NCI-H2227 treated with DMSO at 0.1 percent for 48 hours (cell line): Measurements from ENCODE around the gene SBK1.
A peak's percentile ranks its signal among the peaks of the same experiment; 100 is the strongest.

Experiments used
- DNase-seq: peaks from one replicate; lab custom pipeline; 2025; lab: John Stamatoyannopoulos, UW

The SBK1 gene

GRCh38 chr16:28282045-28282444 is 10.3 kb upstream of the SBK1 start:
- no peak for DNase-seq

GRCh38 chr16:28283173-28283572 is 9.2 kb upstream of the SBK1 start:
- no peak for DNase-seq

GRCh38 chr16:28283798-28284577 is 8.3 kb upstream of the SBK1 start:
- no peak for DNase-seq

- no peak for DNase-seq
Observed at GRCh38 chr16:28285649-28286048, 6.7 kb upstream of the SBK1 start.

- no peak for DNase-seq
Observed at GRCh38 chr16:28288114-28288513, 4.2 kb upstream of the SBK1 start.

- DNase-seq, result no peak
Observed at GRCh38 chr16:28289048-28289447, 3.3 kb upstream of the SBK1 start.

GRCh38 chr16:28289939-28290858 is 2.1 kb upstream of the SBK1 start:
- DNase-seq, result no peak

GRCh38 chr16:28290859-28291254 is 1.5 kb upstream of the SBK1 start:
- no peak for DNase-seq

GRCh38 chr16:28292731-28293600 is 641 bp downstream of the SBK1 start:
- DNase-seq, result peak; percentile 53

- DNase-seq, result no peak
Observed at GRCh38 chr16:28293601-28293960, 1.3 kb downstream of the SBK1 start.

GRCh38 chr16:28294201-28294600 is 1.9 kb downstream of the SBK1 start:
- no peak for DNase-seq

GRCh38 chr16:28295276-28295675 is 3.0 kb downstream of the SBK1 start:
- DNase-seq, result no peak

- DNase-seq, result no peak
Observed at GRCh38 chr16:28297308-28297707, 5.0 kb downstream of the SBK1 start.

- no peak for DNase-seq
Observed at GRCh38 chr16:28297784-28298510, 5.6 kb downstream of the SBK1 start.

GRCh38 chr16:28298511-28298878 is 6.2 kb downstream of the SBK1 start:
- no peak for DNase-seq

- DNase-seq, result no peak
Observed at GRCh38 chr16:28300327-28300726, 8.0 kb downstream of the SBK1 start.

GRCh38 chr16:28301154-28301553 is 8.8 kb downstream of the SBK1 start:
- no peak for DNase-seq

GRCh38 chr16:28301620-28302019 is 9.3 kb downstream of the SBK1 start:
- DNase-seq, result no peak

- no peak for DNase-seq
Observed at GRCh38 chr16:28303132-28303531, 10.8 kb downstream of the SBK1 start.

- DNase-seq, result no peak
Observed at GRCh38 chr16:28304214-28304613, 11.9 kb downstream of the SBK1 start.

- DNase-seq, result no peak
Observed at GRCh38 chr16:28307936-28308335, 15.6 kb downstream of the SBK1 start.
